HG02678 (cell line): Measurements from ENCODE around the gene ZFHX2.
A peak's percentile ranks its signal among the peaks of the same experiment; 100 is the strongest.

ENCODE experiments used
- ATAC-seq: cut with Tn5 transposase; IDR thresholded peaks from one replicate; pipeline ENCODE4 v1.9.1; 2021; ENCODE audit warnings: mild to moderate bottlenecking, moderate library complexity; ENCODE audit not compliant: unreplicated experiment

ZFHX2 gene

DNA sequence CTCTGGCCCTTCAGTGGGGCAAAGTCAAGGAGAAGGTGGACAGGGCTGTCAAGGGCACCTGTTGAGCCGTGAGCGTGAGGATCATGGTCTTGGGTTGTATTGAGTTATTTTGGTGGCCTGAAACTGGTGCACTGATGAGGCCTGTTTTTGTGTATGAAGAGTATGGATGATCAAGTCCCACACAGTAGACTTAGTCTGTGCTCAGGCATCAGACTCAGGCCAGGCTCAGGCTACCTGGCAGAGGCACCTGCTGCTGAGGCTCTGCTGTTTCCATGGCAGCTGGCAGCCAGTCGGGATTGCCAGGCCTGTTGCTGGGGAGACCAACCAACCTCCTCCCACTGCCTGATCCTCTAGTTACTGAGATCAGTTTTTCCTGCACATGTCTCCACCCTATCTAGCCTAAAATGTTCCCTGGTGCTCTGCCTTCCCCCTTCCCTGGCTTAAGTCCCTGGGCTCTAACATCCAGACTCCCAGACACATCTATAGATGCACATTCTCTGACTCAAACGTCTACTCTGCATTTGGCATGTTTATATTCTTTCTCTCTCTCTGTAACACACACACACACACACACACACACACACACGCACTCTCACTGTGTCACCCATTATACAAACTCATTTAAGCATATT is 21.9 kb upstream of the ZFHX2 start:
- ATAC-seq = no peak

GRCh38 chr14:23572836-23573235 is 21.3 kb upstream of the ZFHX2 start:
- ATAC-seq = no peak

DNA sequence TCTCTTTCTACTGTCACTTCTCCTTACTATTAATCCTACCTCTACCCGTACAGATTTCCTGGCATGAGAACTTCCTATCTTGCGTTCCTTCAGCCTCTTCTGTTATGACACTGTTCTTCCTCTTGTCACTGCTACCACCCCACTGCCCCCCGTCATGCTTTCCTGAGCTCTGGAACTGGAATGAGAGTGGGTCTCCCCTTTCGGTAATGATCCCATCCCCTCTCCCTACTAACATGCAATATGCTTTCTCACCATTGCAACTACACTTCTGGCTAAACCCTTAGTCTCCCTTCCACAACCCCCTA is 20.9 kb upstream of the ZFHX2 start:
- ATAC-seq = no peak

- ATAC-seq = no peak
Measured at GRCh38 chr14:23571701-23572523, 20.3 kb upstream of the ZFHX2 start.

GRCh38 chr14:23570806-23571483 is 19.4 kb upstream of the ZFHX2 start:
- no peak for ATAC-seq

DNA sequence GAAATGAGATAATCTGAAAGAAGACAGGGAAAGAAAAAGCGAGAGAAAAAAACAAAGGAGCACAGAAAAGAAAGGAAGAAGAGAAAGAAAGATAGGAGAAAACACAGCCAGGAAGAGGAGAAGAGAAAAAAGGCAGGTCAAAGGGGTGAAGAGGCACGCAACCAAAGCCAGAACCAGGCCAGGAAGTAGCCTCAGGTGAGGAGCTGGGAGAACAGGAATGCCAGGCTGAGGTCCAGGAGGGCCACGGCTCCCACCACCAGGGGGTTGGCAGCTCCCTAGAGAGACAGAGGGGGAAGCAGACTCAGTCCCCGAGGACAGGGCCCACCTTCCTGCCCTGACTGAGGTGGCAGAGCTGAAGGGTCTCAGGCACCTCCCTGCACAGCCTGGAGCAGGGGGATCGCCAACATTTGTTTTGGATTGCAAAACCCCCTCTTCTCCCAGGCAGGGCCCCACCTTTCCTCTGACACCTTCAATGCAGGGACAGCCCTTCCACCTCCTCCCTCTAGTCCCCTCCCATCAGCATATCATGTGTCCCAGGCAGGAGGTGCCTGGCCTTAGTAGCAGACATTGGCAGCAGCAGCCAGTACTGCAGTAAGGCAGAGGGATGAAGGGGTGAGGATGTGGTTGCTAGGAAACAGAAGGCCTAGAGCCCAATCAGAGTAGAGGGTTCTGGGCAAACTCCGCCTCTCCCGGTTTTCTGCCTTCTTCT is 18.0 kb upstream of the ZFHX2 start:
- no peak for ATAC-seq

- ATAC-seq = no peak
Measured at GRCh38 chr14:23568600-23569331, 17.2 kb upstream of the ZFHX2 start.

DNA sequence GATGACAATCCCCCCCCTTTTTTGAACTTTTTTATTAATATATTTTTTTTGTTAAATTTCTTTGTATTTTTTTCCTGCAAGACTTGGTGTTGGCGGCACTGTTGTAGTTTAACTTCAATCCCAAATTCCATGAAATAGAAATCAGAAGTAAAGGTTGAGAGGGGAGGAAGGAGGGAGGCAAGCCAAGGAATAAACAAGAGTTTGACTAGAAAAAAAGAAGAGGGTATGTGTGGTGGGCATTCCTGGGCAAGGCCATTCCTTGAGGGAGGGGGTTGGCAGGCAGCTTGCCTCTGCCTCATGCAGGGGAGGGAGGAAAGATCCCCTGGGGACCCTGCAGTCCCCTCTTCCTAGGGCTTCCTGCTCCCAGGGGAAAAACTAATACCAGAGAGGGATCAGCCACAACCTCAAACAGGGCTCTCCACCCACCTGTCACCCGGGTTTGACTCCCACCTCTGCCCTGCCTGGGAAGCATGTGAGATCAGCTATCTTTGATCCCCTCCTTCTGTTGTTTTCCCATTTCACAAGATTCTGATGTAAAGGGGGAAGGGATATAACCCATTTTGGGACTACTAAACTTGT is 16.5 kb upstream of the ZFHX2 start:
- no peak for ATAC-seq

DNA sequence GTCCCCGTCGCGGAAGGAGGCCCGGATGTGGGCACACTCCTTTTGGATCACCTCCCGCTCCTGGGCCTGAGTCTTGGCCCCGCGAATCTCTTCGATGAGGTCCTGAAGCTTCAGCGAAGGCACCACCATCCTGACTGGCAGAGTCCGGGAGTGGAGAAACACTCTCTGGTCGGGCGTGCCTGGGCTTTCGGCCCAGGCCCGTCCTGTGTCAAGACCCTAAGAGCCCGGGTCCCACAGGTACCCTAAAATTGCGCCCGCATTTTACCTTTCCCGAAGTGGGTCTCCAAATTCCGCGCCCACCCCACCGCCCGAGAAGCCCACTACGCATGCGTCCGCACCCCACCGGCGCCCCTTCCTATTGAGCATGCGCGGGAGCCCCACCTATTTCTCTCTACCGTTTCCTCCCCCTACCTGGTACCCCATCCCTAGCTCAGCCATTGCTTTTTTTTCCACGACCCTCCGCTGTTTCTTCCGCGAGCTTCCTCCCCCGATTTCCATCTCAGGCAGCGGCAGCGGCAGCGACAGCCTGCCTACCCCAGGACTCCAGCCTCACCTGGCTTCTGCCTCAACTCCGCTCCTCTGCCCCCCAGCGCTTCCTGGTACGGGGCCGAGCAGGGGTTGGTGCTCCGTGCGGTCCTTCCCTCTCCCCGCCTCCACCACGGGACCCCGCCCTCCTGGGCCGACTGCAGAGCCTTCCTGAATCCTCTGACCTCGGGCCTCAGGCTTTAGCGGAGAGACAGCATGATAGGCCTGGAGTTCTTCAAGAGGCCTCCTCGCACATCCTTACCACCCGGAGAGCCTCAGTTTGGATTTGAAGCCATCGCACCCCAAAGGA is 15.8 kb upstream of the ZFHX2 start, which contains the start of gene AP1G2:
Gene AP1G2, minus strand, starts transcription at position 606 of the 835 bp plus-strand sequence. Its CDS starts 477 bp downstream, at position 129.
- ATAC-seq = peak; percentile 94

DNA sequence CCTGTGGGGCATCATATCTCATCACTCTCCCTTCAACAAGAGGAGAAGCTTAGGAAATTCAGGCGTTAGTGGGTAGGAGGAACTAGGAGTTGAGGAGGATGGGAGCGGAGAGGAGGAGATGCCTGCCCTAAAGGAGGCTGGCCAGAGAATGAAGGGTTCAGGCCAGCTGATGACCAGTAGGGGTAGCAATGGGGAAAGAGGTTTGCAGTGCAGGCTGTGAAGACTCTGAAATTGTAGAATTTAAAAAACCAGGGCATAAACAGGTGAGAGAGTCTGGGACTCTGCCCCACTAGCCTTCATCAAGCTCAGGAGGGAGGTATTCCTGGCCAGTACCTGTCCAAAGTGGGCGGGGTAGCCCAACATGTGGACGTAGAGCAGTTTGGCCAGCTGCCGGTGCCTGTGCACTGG is 15.2 kb upstream of the ZFHX2 start:
- ATAC-seq = peak; percentile 6

DNA sequence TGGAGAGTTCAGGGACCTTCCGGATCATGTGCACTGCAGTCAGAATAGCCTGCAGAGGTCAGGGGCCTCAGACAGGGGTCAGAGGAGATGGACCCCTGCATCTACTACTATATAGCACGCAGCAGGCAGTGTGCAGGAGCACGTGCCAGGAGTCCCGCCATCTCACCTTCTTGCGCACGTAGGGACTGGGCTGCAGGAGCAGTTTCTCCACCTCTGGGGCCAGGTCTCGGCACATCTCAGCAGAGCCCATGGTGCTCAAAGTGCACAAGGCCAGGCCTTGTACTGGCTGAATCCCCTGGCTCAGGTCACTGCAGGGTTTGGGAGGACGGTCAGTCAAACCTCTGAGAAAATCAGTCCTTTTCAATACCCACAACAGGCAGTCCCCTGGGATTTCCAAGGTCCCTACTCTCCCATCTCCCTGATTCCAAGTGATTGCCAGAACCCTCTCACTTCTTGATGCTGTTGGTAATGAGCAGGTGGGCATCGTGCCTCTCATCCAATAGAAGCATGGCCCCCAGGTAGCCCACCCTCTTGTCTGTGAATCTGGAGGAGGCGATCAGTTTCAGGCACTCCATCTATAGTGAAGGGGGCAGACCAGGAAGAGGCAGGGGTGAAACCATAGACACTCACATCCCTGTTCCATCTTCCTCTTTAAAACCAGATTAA is 14.7 kb upstream of the ZFHX2 start:
- ATAC-seq = no peak

- no peak for ATAC-seq
Measured at GRCh38 chr14:23565626-23566025, 14.1 kb upstream of the ZFHX2 start.

DNA sequence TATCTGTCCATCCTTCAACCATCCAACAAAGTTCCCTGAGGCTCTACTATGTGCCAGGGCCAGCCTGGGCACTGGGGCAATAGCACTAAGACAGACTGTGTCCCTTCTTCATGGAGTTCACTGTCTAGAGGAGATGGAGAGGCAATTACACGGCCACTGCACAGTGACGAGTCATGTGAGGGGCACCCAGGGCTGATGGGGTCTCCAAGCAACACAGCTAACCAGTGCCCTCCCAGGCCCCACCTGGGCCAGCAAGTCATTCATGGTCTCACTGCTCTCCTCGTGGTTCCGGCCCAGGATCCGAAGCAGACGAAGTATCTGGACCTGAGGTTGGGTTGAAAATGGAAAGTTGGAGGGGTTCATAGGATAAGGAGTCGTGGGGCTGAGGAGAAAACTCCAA is 13.3 kb upstream of the ZFHX2 start:
- ATAC-seq = no peak

DNA sequence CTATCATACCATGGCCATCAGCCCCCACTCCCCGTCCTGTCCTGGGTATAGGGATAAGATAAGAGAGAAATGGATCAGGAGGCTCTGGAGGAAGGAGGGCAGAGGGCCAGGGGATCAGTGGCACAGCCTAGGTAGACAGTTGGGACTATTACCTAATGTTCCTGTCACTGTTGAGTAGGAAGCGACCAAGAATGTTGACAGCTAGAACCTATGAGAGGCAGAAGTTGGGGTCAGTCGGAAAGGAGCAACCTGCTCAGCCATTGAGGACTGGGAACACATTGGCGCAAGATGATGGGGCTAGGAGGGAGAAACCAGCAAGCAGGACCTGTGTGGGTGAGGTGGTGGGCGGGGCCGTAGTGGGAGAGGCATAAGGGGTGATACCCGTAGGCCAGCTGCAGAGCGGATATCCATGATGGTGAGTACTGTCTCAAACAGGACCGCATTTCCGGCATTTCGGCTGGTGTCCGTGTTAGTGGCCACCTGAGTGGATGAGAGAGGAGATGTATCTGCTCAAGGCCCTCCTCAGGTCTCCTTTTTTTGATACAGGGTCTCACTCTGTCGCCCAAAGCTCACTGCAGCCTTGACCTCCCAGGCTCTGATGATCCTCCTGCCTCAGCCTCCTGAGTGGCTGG is 12.7 kb upstream of the ZFHX2 start:
- no peak for ATAC-seq

DNA sequence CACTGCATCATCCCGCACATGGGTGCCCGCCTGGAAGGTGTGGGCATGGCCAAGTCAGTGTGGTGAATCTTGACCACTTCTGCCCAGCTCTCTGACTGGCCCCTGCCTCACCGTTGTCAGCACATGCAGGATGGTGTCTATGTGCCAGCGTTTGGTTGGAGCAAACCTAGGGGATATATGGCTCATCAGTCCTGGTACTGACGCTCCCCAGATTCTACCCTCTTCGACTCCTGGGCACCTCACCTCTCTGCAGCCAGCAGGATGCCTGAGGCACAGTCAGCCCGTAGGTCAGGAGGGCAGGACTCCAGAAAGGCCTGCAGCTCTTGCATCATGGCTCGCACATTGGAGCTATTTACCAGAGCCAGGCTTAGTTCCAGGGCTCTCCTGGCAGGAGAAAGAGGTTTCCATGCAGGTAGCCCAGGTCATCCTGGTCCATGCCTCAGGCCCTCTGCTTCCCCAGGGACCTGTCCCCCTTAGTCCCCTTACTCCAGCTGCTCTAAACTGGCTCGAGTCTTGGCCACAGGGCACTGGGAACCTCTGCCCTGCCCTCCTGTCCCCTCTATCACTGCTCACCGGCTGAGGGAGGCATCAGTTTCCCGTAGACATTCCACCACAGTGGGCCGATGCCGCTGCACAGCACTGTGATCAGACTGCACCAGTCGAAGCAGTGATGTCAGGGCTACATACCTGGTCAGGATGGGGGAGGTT is 12.1 kb upstream of the ZFHX2 start:
- no peak for ATAC-seq

- no peak for ATAC-seq
Measured at GRCh38 chr14:23562822-23563472, 11.4 kb upstream of the ZFHX2 start.
